Measurements from ENCODE around the gene SLITRK5.

SLITRK5 gene

GRCh38 chr13:87671031-87671752 is at the start of gene SLITRK5:
SLITRK5 (plus strand) TSS chr13:87671371; CDS start chr13:87675389, 4,018 bp downstream.
- DNase-seq: peak; percentile 83

DNA sequence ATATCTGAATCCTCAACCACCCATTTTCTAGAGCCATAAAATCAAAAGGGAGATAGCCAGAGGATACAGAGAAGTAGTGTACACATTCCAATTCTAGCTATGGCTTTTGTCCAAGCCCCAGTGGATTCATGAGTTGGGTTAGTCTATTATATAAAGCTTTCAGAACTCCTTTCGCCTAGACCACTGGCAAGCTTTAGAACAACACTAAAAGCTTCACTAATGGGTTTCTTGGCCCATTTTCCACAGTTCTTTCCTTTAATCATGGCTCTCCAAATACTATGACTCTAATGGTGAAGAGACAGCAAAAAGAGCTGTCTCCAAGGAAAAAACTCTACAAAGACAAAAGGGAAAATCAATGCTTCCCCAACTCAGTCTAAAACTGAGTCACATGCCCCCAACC is 48.2 kb upstream of the SLITRK5 start:
- no peak for DNase-seq

DNA sequence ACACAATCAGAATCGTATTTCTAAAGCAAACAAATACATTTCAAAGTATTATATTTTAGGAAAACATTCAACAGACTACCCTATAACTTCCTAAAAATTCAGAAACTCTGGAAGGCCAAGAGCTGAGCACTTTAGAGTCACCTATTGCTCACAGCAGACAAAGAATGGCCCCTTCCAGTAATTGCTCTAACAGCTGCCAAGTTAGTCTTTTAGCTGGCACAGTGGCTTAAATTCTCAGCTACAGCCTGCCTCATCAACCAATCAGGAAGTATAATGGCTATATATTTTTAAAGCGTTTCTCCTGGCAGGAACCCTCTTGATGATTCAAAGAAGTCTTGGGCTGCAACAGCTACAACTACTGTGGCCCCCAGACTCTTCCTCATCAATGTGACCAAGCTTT is 14.9 kb upstream of the SLITRK5 start:
- DNase-seq: no peak

GRCh38 chr13:87661471-87661870 is 9.7 kb upstream of the SLITRK5 start:
- DNase-seq: no peak

DNA sequence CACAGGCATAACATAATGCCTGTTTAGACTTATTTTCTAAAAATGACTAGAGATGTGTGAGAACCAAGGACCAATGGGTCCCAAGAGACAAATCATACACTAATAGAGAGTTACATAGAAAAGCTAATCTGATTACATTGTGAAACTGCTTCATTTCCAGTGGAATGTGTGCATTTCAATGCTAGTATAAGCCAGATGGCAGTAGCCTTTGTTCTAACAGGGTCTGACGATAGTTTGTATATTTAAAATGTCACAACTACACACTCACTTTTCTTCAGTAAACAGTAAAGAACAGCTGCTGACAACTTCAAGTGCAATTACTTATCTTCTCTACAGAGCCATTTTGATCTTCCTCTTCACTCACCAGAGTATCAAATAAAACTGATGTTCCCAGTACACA is 4.3 kb upstream of the SLITRK5 start:
- DNase-seq: no peak

DNA sequence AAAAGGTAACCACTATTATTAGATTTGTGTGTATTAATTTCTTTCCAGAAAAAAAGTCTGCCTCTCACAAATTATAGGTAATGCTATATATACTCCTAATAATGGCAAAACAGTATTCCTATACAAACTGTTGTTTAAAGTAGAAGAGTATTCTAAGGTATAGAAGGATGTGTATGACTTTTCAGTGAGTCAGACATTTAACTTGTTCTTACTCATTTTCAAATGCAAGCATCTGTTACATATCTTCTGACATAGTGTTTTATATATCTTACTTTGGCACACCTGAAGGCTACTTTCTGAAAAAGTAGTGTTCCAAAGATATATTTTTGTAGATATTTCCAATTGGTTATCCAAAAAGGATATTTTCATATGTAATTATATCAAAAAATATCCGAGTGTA is 3.5 kb upstream of the SLITRK5 start:
- DNase-seq: no peak

- no peak for DNase-seq
These were observed 1.7 kb upstream of the SLITRK5 start for GRCh38 chr13:87669379-87669978.

DNA sequence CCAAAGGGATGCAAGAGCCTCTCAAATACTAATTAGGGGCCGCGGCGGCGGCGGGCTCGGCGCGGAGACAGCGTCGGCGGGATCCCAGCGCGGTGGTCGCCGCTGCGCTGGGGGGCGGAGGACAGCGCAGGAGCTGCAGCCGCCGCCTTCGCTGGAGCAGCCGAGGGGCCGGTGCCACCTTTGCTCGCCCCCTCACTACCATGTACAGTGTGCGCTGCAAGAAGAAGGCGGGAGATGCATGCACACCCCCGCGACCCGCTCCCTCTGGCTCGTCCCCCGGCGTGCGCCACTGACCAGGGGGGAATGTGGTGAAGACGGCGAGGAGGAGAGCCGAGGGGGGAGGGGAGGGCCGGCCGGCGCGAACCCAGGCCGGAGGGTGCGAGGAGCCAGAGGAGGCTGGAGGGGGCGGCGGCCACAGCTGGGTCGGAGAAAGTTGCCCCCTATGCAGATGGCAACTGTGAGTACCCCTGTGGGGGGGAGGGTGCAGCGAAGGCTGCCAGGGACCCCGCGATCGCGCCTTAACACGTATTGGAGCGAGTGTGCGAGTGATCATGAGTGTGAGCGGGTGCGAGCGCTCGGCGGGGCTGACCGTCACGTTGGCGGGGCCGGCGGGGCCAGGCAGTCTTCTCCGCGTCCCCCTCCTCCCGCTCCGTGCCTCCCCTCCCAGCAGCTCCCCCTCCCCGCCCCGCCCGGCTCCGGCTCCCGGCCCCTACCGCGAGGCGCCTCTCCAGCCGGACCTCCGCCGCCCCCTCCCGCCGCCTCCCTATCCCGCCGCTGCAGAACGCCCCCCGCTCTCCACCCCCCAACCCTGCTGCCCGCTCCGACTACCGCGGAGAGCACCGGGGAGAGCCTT is 808 bp downstream of the SLITRK5 start:
- no peak for DNase-seq

- DNase-seq: no peak
These were observed 3.1 kb downstream of the SLITRK5 start for GRCh38 chr13:87674247-87674738.

DNA sequence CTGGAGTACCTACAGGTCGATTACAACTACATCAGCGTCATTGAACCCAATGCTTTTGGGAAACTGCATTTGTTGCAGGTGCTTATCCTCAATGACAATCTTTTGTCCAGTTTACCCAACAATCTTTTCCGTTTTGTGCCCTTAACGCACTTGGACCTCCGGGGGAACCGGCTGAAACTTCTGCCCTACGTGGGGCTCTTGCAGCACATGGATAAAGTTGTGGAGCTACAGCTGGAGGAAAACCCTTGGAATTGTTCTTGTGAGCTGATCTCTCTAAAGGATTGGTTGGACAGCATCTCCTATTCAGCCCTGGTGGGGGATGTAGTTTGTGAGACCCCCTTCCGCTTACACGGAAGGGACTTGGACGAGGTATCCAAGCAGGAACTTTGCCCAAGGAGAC is 4.7 kb downstream of the SLITRK5 start:
- DNase-seq: no peak

DNA sequence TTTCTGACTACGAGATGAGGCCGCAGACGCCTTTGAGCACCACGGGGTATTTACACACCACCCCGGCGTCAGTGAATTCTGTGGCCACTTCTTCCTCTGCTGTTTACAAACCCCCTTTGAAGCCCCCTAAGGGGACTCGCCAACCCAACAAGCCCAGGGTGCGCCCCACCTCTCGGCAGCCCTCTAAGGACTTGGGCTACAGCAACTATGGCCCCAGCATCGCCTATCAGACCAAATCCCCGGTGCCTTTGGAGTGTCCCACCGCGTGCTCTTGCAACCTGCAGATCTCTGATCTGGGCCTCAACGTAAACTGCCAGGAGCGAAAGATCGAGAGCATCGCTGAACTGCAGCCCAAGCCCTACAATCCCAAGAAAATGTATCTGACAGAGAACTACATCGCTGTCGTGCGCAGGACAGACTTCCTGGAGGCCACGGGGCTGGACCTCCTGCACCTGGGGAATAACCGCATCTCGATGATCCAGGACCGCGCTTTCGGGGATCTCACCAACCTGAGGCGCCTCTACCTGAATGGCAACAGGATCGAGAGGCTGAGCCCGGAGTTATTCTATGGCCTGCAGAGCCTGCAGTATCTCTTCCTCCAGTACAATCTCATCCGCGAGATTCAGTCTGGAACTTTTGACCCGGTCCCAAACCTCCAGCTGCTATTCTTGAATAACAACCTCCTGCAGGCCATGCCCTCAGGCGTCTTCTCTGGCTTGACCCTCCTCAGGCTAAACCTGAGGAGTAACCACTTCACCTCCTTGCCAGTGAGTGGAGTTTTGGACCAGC is 5.3 kb downstream of the SLITRK5 start:
- no peak for DNase-seq

- DNase-seq: no peak
These were observed 5.9 kb downstream of the SLITRK5 start for GRCh38 chr13:87677043-87677495.

GRCh38 chr13:87677496-87678371 is 6.6 kb downstream of the SLITRK5 start:
- DNase-seq: no peak

GRCh38 chr13:87678372-87678752 is 7.2 kb downstream of the SLITRK5 start:
- no peak for DNase-seq

DNA sequence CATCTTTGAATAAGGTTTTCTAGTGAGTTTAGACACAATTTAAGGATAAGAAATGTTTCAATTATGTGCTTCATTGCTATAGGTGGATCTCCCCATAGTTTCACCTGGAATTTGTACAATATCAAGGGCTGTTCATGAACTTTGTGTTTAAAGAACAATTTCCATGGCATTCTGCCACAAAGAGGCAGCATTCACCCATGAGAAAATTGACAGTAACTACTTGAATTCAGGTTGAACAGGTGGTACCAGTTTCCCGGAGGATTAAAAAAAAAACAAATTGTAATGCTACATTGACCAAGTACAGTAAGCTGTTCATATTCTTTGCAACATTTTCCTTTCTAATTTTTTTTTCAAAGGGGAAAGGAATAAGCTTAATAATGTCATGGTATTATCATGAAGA is 9.1 kb downstream of the SLITRK5 start:
- DNase-seq: no peak

DNA sequence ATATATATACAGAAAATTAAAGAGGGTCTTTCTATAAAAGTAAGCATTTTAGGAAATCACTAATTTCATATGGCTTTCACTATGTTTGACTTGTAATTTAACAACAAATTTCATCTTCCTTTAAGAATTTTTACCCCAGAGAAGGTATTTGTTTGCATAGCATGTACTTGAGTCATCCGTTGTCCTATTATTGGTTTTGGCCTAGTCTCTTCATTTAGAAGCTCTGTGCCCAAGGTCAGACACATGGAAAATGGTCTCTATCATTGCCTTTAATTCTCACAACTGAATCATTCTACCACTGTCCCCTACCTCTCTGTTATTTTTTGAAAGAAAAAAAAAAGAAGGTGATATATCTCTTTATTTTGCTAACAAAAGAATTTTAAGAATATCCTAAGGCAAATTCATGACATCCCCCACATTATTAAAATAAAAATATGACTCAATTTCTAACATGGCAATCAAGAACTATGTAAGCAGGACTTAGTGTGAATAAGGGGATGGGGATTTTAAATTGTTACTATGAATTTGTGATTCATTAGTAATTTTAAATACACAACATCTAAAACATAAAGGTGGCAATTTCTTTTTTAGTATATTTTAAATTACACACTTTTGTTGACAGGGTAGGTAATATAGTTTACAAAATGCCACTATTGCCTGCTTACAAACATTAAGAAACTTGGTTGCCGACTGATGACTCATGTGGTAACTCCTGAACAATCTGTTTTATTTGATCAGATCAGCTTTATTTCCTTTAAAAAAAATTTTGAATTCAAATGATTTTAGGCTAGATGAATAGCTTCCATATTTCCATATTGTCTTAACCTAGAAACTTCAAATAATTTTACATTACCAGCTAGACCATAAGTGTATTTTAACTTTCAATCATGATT is 13.9 kb downstream of the SLITRK5 start:
- DNase-seq: no peak

DNA sequence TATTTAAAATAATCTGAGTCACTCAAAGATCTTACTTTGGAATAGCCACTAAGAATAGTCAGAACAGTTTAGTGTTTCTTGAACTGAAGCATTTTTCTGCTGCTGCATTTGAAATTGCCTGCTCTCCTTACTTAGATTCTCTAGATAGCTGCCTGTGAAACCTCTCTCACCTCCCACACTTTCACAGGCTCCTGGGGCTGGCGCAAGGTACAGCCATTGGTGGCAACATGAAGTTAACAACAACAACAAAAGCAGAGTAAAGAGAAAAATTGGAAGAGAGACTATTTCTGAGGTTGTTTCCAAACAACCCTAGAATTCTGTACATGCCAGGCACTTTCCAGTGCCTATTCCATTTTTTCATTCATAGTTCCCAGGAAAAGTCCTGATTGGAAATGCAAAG is 25.3 kb downstream of the SLITRK5 start:
- no peak for DNase-seq

DNA sequence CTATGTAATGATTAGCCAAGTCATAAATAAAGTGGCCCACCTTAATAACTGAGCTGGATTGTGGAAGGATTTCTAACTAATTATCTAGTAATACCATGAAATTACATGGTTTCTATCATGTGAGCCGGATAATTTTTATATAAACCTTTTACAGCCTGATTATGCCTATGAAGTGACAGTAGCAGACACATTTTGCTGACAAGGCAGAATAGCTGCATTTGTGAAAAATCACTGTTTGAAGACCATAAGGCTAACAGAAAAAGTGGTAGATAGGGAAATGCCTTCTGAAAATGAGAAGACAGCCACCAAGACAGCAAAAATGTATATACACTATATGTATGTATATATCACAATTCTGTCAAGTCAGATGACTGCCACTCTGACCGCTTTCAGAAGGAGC is 27.1 kb downstream of the SLITRK5 start:
- no peak for DNase-seq

- no peak for DNase-seq
These were observed 38.8 kb downstream of the SLITRK5 start for GRCh38 chr13:87709947-87710346.

- DNase-seq: no peak
These were observed 40.8 kb downstream of the SLITRK5 start for GRCh38 chr13:87712012-87712411.
